Activated T-helper 2 cell treated with anti-CD3 and anti-CD28 coated beads, Interferon-gamma antibody, Interleukin-2, Interleukin-4, amounts not matched to agents 10 μg/mL and 5 μg/mL and 100 μg/mL, durations not matched to agents 14 hours and 24 hours and 36 hours (primary cell): ENCODE data around the gene SLCO2B1. TPM values are rescaled to one million over a fixed set of nuclear protein-coding genes. Genes with fewer than 3 reads are reported as not detected.

Experiments used
- DNase-seq: peaks from one replicate; pipeline ENCODE4 v3.0.0; 2021; ENCODE audit warnings: low spot score
- H3K27ac Mint-ChIP-seq: one replicate; pipeline ENCODE4 v1.8.0; 2021; ENCODE audit warnings: mixed read lengths
- H3K27me3 Mint-ChIP-seq: one replicate; pipeline ENCODE4 v1.8.0; 2021; ENCODE audit warnings: low read depth, mixed read lengths
- H3K36me3 Mint-ChIP-seq: one replicate; pipeline ENCODE4 v1.8.0; 2021; ENCODE audit warnings: low read depth, mixed read lengths
- H3K4me1 Mint-ChIP-seq: one replicate; pipeline ENCODE4 v1.8.0; 2021; ENCODE audit warnings: low read depth, mixed read lengths
- H3K4me3 Mint-ChIP-seq: one replicate; pipeline ENCODE4 v1.8.0; 2021; ENCODE audit warnings: low read depth, mild to moderate bottlenecking, moderate library complexity, mixed read lengths
- H3K9me3 Mint-ChIP-seq: one replicate; pipeline ENCODE4 v1.8.0; 2021; ENCODE audit warnings: mixed read lengths
- intact Hi-C: fragments of 100-400 bp; cut with micrococcal nuclease; formaldehyde crosslinking; loops from one replicate; pipeline ENCODE4 v1.15.1; 2023
- total RNA-seq: library from RNA; stranded (reverse); gene quantifications from 2 replicates; pipeline ENCODE4 v1.2.3, GENCODE V29; 2022

Gene SLCO2B1
- total RNA-seq, 1 donor from 2014 or later = not detected

DNA sequence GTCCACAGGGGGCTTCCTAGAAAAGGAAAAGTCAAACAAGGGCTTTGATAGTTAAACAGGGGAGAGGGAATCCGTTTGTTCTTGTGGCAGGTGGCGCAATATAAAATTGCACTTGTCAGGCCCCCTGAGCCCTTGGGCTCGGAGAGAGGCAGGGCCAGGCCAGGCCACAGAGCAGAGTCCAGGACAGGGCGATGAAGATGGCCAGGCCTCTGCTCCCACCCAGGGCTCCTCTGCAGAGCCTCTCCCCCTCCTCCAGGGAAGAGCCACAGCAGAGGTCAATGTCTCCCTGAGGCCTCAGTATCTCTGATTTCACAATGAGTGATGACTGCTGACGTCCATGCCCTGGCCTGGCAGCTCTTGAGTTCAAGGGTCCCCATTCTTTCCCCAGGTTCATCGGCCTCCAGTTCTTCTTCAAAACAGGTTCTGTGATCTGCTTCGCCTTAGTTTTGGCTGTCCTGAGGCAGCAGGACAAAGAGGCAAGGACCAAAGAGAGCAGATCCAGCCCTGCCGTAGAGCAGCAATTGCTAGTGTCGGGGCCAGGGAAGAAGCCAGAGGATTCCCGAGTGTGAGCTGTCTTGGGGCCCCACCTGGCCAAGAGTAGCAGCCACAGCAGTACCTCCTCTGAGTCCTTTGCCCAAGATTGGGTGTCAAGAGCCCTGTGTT lies 53.2 kb downstream of the SLCO2B1 start:
- Mint-ChIP-seq H3K36me3 (no peaks in the 10 kb centered on the region), H3K4me1 (no peaks in the 10 kb centered on the region), H3K27me3 (peaks cover 16% of the 10 kb centered on the region), H3K27ac (no peak overlapping the region), H3K9me3 (no peaks in the 10 kb centered on the region), H3K4me3 (no peak overlapping the region)
- intact Hi-C loops = loop anchor here (2.0 kb wide), 1 partner anchor 45 kb away; no protein-coding TSS in a partner anchor
- DNase-seq = no peak

DNA sequence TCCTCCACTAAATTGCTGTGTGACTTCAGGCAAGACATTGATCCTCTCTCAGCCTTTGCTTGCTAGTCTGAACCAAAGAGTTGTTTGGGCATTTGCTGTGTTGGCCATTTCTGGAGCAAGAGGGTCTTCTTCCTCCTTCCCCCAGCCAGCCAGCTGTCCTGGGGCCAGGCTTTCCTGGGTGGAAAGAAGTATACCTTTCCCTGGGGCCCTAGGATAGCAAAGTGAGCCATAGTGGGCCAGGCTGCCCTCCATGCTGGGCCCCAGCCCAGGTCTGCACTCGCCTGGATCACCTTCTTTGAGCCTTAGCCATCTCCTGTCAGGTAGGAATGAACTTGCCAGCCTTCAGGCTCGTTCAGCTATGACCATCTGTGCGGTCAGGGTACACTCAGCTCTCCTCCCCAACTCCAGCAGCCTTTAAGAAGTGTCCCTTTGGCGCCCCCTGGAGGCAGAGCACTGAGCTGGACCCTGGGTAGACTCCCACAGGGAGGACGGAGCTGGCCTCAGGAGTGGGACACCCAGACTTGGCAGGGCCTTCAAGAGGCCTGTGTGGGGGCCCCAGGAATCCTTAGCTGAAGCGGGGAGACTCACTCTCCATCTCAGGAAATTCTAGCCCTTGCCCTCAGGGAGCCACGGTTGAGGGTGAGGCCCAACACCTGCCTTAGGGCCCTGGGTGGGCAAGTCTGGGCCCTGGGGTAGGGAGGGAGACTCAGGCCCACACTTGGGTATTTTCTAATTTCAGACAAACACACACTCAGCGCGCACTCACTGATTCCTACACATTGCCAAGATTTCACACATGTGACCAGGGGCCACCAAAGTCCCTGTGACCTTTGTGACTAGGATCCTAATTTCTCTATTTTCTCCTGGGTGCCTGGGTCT lies 54.0 kb downstream of the SLCO2B1 start:
- intact Hi-C loops = loop anchor here (1.0 to 5.0 kb wide), 5 partner anchors 44 to 276 kb away; no protein-coding TSS in a partner anchor
- H3K36me3 Mint-ChIP-seq = no peaks in the 10 kb centered on the region
- H3K4me1 Mint-ChIP-seq = no peaks in the 10 kb centered on the region
- H3K27ac Mint-ChIP-seq = no peak overlapping the region
- peaks cover 16% of the 10 kb centered on the region for H3K27me3 Mint-ChIP-seq
- H3K9me3 Mint-ChIP-seq = no peaks in the 10 kb centered on the region
- no peak overlapping the region for H3K4me3 Mint-ChIP-seq
- DNase-seq = peak; percentile 67

DNA sequence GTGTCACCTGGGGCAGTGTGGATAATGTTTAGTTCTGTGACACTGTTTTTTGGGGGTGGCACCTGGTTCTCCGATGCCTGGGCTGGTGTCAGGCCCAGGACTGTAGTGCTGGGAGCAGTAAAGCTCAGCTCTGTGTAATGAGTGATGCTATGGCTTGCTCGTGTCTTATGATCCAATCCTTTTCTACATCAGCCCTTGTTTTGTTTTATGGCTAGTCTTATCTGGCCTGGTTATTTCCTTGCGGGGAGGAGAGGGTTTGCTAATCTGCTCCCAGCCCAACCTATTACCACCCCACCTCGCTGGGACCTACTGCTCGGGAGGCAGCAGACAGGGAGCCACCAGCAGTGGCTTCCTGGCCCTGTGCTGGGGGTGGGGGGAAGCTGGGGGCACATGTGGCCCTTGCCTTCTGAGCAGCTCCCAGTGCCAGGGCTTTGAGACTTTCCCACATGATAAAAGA lies 54.7 kb downstream of the SLCO2B1 start:
- no peaks in the 10 kb centered on the region for H3K36me3 Mint-ChIP-seq
- H3K27ac Mint-ChIP-seq = no peak overlapping the region
- DNase-seq = no peak
- no peak overlapping the region for H3K4me3 Mint-ChIP-seq
- peaks cover 16% of the 10 kb centered on the region for H3K27me3 Mint-ChIP-seq
- intact Hi-C loops = loop anchor here (1.0 to 5.0 kb wide), 5 partner anchors 43 to 276 kb away; no protein-coding TSS in a partner anchor
- no peaks in the 10 kb centered on the region for H3K4me1 Mint-ChIP-seq
- no peaks in the 10 kb centered on the region for H3K9me3 Mint-ChIP-seq

DNA sequence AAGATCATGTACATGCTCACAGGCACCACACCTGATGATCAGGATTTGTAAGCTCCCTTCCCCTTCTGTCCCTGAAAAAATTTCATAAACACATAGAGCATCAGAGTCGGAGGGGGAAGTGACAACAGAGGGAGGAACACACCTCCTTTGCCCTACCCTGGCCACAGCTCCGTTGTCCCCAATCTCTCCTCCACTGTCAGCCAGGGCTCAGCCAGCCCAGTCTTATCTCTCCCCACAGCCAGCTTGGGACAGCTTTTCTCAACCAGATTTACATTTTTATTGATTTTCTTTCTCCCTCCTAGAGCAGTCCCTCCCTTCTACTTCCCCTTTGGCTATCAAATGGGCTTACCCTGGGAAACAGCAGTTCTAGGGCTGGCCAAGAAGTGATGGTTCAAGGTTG lies 57.5 kb downstream of the SLCO2B1 start:
- intact Hi-C loops = loop anchor here (5.0 kb wide), 1 partner anchor 186 kb away; no protein-coding TSS in a partner anchor
- Mint-ChIP-seq H3K36me3 (no peaks in the 10 kb centered on the region), H3K9me3 (no peaks in the 10 kb centered on the region), H3K27ac (no peak overlapping the region), H3K4me1 (no peaks in the 10 kb centered on the region), H3K27me3 (peaks cover 9% of the 10 kb centered on the region), H3K4me3 (no peak overlapping the region)
- DNase-seq = no peak

DNA sequence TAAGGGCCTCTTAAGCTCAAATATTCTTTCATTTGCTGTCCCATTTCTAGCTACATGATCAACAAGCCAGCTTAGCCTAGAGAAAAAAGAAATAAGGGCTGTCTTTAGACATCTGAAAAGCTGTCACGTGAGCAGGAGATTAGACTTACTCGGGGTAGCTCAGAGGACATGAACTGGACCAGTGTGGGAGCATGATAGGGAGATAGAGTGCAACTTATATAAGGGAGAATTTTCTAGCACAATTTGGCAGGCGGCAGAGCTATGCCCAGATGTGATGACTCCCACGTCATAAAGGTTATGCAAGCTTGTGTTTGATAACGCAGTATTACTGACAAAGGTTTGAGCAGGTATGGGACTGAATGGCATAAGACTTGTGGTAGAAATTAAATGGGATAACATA lies 61.5 kb downstream of the SLCO2B1 start:
- Mint-ChIP-seq H3K4me3 (no peak overlapping the region), H3K27ac (no peak overlapping the region), H3K9me3 (no peaks in the 10 kb centered on the region), H3K4me1 (peaks cover 3% of the 10 kb centered on the region), H3K36me3 (no peaks in the 10 kb centered on the region), H3K27me3 (peaks cover 7% of the 10 kb centered on the region)
- intact Hi-C loops = no loop called here
- DNase-seq = no peak

DNA sequence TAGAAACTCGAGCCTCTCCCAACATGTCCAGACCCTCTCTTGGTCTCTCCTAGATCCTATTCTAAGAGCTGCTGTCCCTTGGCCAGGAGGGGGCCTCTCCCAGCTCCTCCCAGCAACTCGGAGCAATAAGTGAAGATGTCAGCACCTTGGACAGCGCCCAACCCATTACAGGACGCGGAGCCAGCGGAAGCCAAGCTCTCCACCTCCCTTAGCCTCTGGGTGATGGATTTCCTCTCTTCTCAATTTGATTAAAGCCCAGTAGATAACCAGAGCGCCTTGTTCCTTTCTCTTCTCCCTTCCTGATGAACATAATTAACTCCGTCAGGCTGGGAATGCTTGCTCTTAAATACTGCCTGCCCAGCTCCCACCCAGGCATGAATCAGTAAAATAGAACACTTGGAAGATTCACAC lies 63.5 kb downstream of the SLCO2B1 start:
- no peaks in the 10 kb centered on the region for H3K36me3 Mint-ChIP-seq
- DNase-seq = peak; percentile 73
- no peak overlapping the region for H3K4me3 Mint-ChIP-seq
- peaks cover 3% of the 10 kb centered on the region for H3K4me1 Mint-ChIP-seq
- intact Hi-C loops = loop anchor here (2.0 kb wide), 2 partner anchors 18 to 26 kb away; partner anchors contain the start of gene TPBGL
- H3K27me3 Mint-ChIP-seq = peaks cover 7% of the 10 kb centered on the region
- H3K9me3 Mint-ChIP-seq = no peaks in the 10 kb centered on the region
- H3K27ac Mint-ChIP-seq = no peak overlapping the region

DNA sequence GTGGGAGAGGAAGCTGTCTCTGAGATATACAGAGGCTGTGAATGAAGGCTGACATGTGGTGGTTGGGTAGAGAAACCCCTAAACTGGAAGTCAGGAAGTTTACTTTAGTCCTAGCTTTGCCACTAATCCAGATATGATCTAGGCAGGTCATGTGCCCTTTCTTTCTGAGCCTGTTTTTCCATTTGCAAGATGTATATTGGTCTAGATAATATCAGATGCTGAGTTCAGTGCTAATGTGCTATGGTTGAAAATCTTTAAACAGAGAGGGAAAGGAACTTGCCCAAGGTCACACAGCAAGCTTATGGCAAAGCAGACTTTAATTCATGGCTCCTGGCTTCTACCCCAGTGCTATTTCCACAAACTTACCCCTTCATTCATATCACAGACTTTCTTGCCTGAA lies 63.9 kb downstream of the SLCO2B1 start:
- Mint-ChIP-seq H3K4me3 (no peak overlapping the region), H3K27ac (no peak overlapping the region), H3K27me3 (peaks cover 7% of the 10 kb centered on the region), H3K9me3 (no peaks in the 10 kb centered on the region), H3K4me1 (peaks cover 3% of the 10 kb centered on the region), H3K36me3 (no peaks in the 10 kb centered on the region)
- no peak for DNase-seq
- intact Hi-C loops = loop anchor here (2.0 kb wide), 2 partner anchors 18 to 26 kb away; partner anchors contain the start of gene TPBGL

DNA sequence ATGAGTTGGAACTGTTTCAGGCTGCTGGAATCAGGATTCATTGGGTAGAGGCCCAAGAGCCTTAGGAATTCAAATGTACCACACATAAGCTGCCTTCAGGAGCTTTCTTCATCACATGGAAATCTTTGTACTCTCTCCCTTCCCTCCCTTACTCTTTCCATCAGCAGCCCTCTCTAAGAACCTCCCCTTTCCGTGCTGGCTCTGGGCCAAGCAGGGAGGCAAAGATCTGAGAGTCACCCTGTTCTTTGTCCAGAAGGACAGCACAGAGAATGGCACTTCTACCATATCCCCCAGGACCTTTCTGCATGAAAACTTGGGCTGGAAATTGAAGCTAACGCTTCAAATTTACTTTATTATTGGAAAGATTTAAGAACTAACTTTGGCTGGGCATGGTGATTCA lies 69.0 kb downstream of the SLCO2B1 start:
- Mint-ChIP-seq H3K36me3 (no peaks in the 10 kb centered on the region), H3K9me3 (no peaks in the 10 kb centered on the region), H3K27me3 (peaks cover 10% of the 10 kb centered on the region), H3K4me1 (no peaks in the 10 kb centered on the region), H3K27ac (no peak overlapping the region), H3K4me3 (no peak overlapping the region)
- intact Hi-C loops = no loop called here
- no peak for DNase-seq

DNA sequence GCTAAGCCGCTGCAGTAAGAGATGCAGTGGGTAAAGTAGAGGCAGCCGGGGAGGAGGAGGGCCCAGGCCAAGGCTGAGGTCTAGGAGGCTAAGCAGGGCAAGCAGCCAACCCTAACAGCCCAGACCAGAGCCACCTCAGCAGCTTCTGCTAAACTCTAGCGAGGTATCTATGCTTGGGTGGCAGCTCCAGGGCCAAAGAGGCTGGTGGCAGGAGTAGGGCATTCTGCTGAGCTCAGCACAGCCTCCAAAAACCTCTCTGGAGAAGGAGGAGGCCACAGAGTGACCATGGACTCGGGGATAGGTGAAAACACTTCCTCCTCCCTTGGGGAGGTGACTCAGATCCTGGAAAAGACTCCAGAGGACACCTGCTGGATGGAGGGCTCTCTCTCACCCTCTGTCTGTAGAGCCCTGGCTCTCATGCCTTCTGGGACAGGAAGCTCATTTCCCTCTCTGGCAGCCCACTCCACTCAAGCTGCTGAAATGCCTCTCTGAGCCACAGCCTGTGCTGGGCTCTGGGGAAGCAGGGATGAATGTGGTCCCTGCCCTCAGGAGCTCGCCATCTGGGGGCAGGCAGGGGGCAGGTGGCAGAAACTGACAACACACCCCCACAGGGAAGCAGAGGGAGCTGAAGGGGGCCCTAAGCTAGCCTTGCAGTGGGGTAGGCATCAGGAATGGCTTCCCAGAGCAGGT lies 73.2 kb downstream of the SLCO2B1 start:
- Mint-ChIP-seq H3K36me3 (no peaks in the 10 kb centered on the region), H3K27me3 (peaks cover 5% of the 10 kb centered on the region), H3K4me3 (no peak overlapping the region), H3K9me3 (no peaks in the 10 kb centered on the region), H3K27ac (no peak overlapping the region), H3K4me1 (no peaks in the 10 kb centered on the region)
- intact Hi-C loops = no loop called here
- DNase-seq = no peak

DNA sequence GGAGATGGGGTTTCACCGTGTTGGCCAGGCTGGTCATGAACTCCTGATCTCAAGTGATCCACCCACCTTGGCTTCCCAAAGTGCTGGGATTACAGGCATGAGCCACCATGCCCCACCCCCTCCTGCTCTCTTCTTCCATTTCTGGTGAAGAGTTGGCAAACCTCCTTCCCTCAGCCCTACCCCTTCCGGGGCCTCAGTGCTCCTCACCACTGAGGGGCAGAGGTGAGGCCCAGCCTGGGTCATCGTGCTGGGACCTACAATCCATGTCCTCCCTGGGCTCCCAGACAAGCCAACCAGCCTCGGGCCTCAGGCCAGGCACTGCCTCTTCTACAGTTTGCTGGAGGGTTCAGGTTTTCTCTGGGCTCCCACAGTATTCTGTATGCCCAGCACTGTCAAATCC lies 74.9 kb downstream of the SLCO2B1 start:
- H3K4me1 Mint-ChIP-seq = no peaks in the 10 kb centered on the region
- H3K27me3 Mint-ChIP-seq = peaks cover 4% of the 10 kb centered on the region
- H3K36me3 Mint-ChIP-seq = no peaks in the 10 kb centered on the region
- H3K4me3 Mint-ChIP-seq = no peak overlapping the region
- H3K9me3 Mint-ChIP-seq = no peaks in the 10 kb centered on the region
- no peak overlapping the region for H3K27ac Mint-ChIP-seq
- intact Hi-C loops = no loop called here
- no peak for DNase-seq

DNA sequence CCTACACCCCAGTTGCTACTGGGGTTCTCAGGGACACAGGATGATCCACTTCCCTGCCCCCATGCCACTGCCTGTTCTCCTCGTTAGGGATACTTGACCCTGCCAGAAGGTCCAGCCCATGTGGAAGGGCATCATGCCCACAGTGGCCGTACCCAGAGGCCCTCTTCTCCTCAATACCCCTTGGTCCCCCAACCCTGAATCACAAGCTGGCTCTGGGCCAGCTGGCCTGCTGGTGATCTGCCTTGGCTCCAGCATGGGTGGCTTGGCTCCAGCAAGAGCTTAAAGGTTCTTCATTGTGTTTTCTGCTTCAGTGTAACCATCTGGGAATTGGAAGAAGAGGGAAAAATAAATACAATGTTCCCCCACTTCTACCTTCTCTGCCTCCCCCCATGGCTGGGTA lies 78.6 kb downstream of the SLCO2B1 start:
- Mint-ChIP-seq H3K36me3 (no peaks in the 10 kb centered on the region), H3K4me3 (no peak overlapping the region), H3K9me3 (no peaks in the 10 kb centered on the region), H3K4me1 (no peaks in the 10 kb centered on the region), H3K27ac (no peak overlapping the region), H3K27me3 (peaks cover 4% of the 10 kb centered on the region)
- intact Hi-C loops = no loop called here
- no peak for DNase-seq

DNA sequence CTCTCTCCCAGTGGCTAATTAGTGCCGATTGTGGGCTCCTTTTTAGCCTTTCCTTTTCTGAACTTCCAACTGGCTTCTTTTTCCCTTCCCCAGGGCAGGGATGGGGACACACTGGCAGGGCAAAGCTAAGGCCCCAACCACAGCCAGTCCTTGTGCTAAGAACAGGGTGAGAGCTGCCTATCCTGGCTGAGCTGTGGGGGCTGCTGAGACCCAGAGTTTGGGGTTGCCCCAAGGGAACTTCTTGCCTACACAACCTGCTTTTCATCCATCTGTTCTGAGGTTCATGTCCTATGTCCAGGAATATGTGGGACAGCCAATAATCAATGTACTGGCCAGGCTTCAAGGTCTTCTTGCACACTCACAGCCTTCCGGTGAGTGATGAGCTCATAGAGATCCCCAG lies 79.7 kb downstream of the SLCO2B1 start:
- Mint-ChIP-seq H3K27me3 (no peaks in the 10 kb centered on the region), H3K4me1 (no peaks in the 10 kb centered on the region), H3K36me3 (no peaks in the 10 kb centered on the region), H3K9me3 (no peaks in the 10 kb centered on the region), H3K4me3 (no peak overlapping the region), H3K27ac (no peak overlapping the region)
- intact Hi-C loops = no loop called here
- no peak for DNase-seq
